ENCODE results near the gene PREP.
"Not testable (repeated sequence)": the region's sequence is repeated elsewhere in the genome, so short reads cannot be mapped to it uniquely, and the experiment has no call there.

PREP gene

GRCh38 chr6:105269390-105269789 is 133.5 kb downstream of the PREP start:
- DNase-seq (ENCODE audit: low spot score): no peak

GRCh38 chr6:105263685-105264610 is 138.9 kb downstream of the PREP start:
- DNase-seq (ENCODE audit: low spot score): no peak

GRCh38 chr6:105259913-105260889 is 142.7 kb downstream of the PREP start:
- DNase-seq (ENCODE audit: low spot score): no peak

GRCh38 chr6:105258816-105259215 is 144.1 kb downstream of the PREP start:
- DNase-seq (ENCODE audit: low spot score): no peak

- no peak for DNase-seq (ENCODE audit: low spot score)
Observed at GRCh38 chr6:105257340-105257739, 145.5 kb downstream of the PREP start.

- no peak for DNase-seq (ENCODE audit: low spot score)
Observed at GRCh38 chr6:105256619-105257018, 146.3 kb downstream of the PREP start.

- DNase-seq (ENCODE audit: low spot score): no peak
Observed at GRCh38 chr6:105253787-105254186, 149.1 kb downstream of the PREP start.

GRCh38 chr6:105251689-105252088 is 151.2 kb downstream of the PREP start:
- no peak for DNase-seq (ENCODE audit: low spot score)

- DNase-seq (ENCODE audit: low spot score): no peak
Observed at GRCh38 chr6:105250533-105250932, 152.3 kb downstream of the PREP start.

- no peak for DNase-seq (ENCODE audit: low spot score)
Observed at GRCh38 chr6:105243487-105243886, 159.4 kb downstream of the PREP start.

GRCh38 chr6:105235155-105235554 is 167.7 kb downstream of the PREP start:
- no peak for DNase-seq (ENCODE audit: low spot score)

GRCh38 chr6:105231771-105232170 is 171.1 kb downstream of the PREP start:
- not testable (repeated sequence) for DNase-seq (ENCODE audit: low spot score)
